A172 (cell line): ENCODE data around the gene TUBA4B. TPM values are rescaled to one million over a fixed set of nuclear protein-coding genes. Genes with fewer than 3 reads are reported as not detected.
"Not testable (repeated sequence)": the region's sequence is repeated elsewhere in the genome, so short reads cannot be mapped to it uniquely, and the experiment has no call there.

Source experiments
- DNase-seq: peaks from one replicate; pipeline ENCODE4 v3.0.0-alpha.2; 2015; ENCODE audit warnings: low spot score
- total RNA-seq: library from RNA; depleted of rRNA; stranded (reverse); fragments of >200 nt; shearing (Covaris generic); gene quantifications from 2 replicates; pipeline ENCODE4 v1.2.3, GENCODE V29; 2014

Gene TUBA4B
- total RNA-seq, 1 experiment from 2014 or later, result not detected

- DNase-seq, result no peak
Measured at GRCh38 chr2:219247678-219248642, 5.1 kb upstream of the TUBA4B start.

- no peak for DNase-seq
Measured at GRCh38 chr2:219248845-219249202, 4.2 kb upstream of the TUBA4B start.

GRCh38 chr2:219249203-219249980, 3.7 kb upstream of the TUBA4B start:
- peak; percentile 94 for DNase-seq

- no peak for DNase-seq
Measured at GRCh38 chr2:219250049-219250781, 2.8 kb upstream of the TUBA4B start.

GRCh38 chr2:219251656-219252055, 1.4 kb upstream of the TUBA4B start:
- DNase-seq, result peak; percentile 66

- DNase-seq, result peak; percentile 23
Measured at GRCh38 chr2:219252084-219252483, 959 bp upstream of the TUBA4B start.

- no peak for DNase-seq
Measured at GRCh38 chr2:219252570-219252899, 508 bp upstream of the TUBA4B start.

- DNase-seq, result peak; percentile 75
Measured at GRCh38 chr2:219253753-219254589, 928 bp downstream of the TUBA4B start, which contains the start of gene TUBA4A. Gene TUBA4A (minus strand): TSS chr2:219253918. CDS start chr2:219253858, 60 bp downstream.

GRCh38 chr2:219254590-219255201, 1.7 kb downstream of the TUBA4B start:
- DNase-seq, result no peak

- not testable (repeated sequence) for DNase-seq
Measured at GRCh38 chr2:219258942-219259341, 5.9 kb downstream of the TUBA4B start.

- DNase-seq, result no peak
Measured at GRCh38 chr2:219261024-219261855, 8.2 kb downstream of the TUBA4B start.

- DNase-seq, result no peak
Measured at GRCh38 chr2:219266232-219266631, 13.2 kb downstream of the TUBA4B start.

- no peak for DNase-seq
Measured at GRCh38 chr2:219266886-219267285, 13.8 kb downstream of the TUBA4B start.

- DNase-seq, result no peak
Measured at GRCh38 chr2:219268294-219268693, 15.3 kb downstream of the TUBA4B start.

- DNase-seq, result no peak
Measured at GRCh38 chr2:219269362-219270054, 16.5 kb downstream of the TUBA4B start.

- DNase-seq, result no peak
Measured at GRCh38 chr2:219270055-219270372, 17.0 kb downstream of the TUBA4B start.

- DNase-seq, result no peak
Measured at GRCh38 chr2:219271021-219271420, 18.0 kb downstream of the TUBA4B start.

- DNase-seq, result no peak
Measured at GRCh38 chr2:219272356-219272755, 19.3 kb downstream of the TUBA4B start.

GRCh38 chr2:219272995-219273394, 20.0 kb downstream of the TUBA4B start:
- DNase-seq, result peak; percentile 84
